IMR-90 (cell line): ENCODE results near the gene TMEM101. TPM values are rescaled to one million over a fixed set of nuclear protein-coding genes. Genes with fewer than 3 reads are reported as not detected.

Experiments used
- ATAC-seq: fragments of 200-7000 bp; cut with Tn5 transposase; 2 replicates; pipeline ENCODE4 v1.9.1; 2020; ENCODE audit warnings: low read depth, mild to moderate bottlenecking, moderate library complexity
- BruUV-seq: library from RNA; stranded (reverse); fragments of 400-500 nt; replicated peaks from 2 replicates; lab custom pipeline; 2021; lab: Mats Ljungman, UMichigan
- CTCF ChIA-PET: fragments of 300-600 bp; formaldehyde crosslinking; extraction: SDS; loops from one replicate; lab custom pipeline; 2021; ENCODE audit warnings: antibody characterized with exemption; lab: Yijun Ruan, JAX
- POLR2A ChIA-PET: fragments of 300-600 bp; sonication (Branson Sonifier 250); formaldehyde crosslinking; loops from one replicate; lab custom pipeline; 2022; ENCODE audit warnings: antibody characterized with exemption; ENCODE audit not compliant: unreplicated experiment; lab: Charles Lee
- DNase-seq: peaks from one replicate; pipeline ENCODE4 v3.0.0; 2013
- H2AFZ ChIP-seq: replicated peaks from 2 replicates; pipeline ENCODE3; 2013; ENCODE audit warnings: low read length, mild to moderate bottlenecking; ENCODE audit not compliant: poor library complexity
- H2AK5ac ChIP-seq: 2 replicates; pipeline ENCODE4 v1.6.1; 2013; ENCODE audit warnings: low read depth, low read length, inconsistent platforms
- H2AK9ac ChIP-seq: replicated peaks from 2 replicates; pipeline ENCODE3; 2013; ENCODE audit warnings: mild to moderate bottlenecking, low read depth, low read length, moderate library complexity; ENCODE audit not compliant: poor library complexity
- H2BK120ac ChIP-seq: 2 replicates; pipeline ENCODE4 v1.6.1; 2013; ENCODE audit warnings: low read depth, low read length, inconsistent platforms
- H2BK15ac ChIP-seq: 3 replicates; pipeline ENCODE4 v1.6.1; 2013; ENCODE audit warnings: low read depth, low read length, inconsistent platforms
- H2BK20ac ChIP-seq: 2 replicates; pipeline ENCODE4 v1.6.1; 2013; ENCODE audit warnings: low read depth, mild to moderate bottlenecking, inconsistent platforms, low read length, moderate library complexity
- H2BK5ac ChIP-seq: 2 replicates; pipeline ENCODE4 v1.6.1; 2013; ENCODE audit warnings: mild to moderate bottlenecking, low read depth, low read length, inconsistent platforms; ENCODE audit not compliant: poor library complexity, severe bottlenecking
- H3K14ac ChIP-seq: replicated peaks from 2 replicates; pipeline ENCODE4 v1.6.1; 2013; ENCODE audit warnings: low read depth, low read length, inconsistent platforms
- H3K18ac ChIP-seq: 2 replicates; pipeline ENCODE4 v1.6.1; 2013; ENCODE audit warnings: low read depth, low read length, control low read depth
- H3K23ac ChIP-seq: 2 replicates; pipeline ENCODE4 v1.6.1; 2013; ENCODE audit warnings: low read depth, low read length, inconsistent platforms
- H3K27ac ChIP-seq: 2 replicates; pipeline ENCODE4 v1.5.1; 2013; ENCODE audit warnings: mild to moderate bottlenecking, control low read depth, low read length; ENCODE audit not compliant: insufficient read depth
- H3K27me3 ChIP-seq: 2 replicates; pipeline ENCODE4 v1.6.1; 2013; ENCODE audit warnings: low read length; ENCODE audit not compliant: control insufficient read depth, insufficient read depth
- H3K36me3 ChIP-seq: 2 replicates; pipeline ENCODE4 v1.6.1; 2013; ENCODE audit warnings: low read length, mixed read lengths; ENCODE audit not compliant: control insufficient read depth, insufficient read depth
- H3K4ac ChIP-seq: 2 replicates; pipeline ENCODE4 v1.6.1; 2013; ENCODE audit warnings: low read depth, low read length, inconsistent platforms
- H3K4me1 ChIP-seq: 2 replicates; pipeline ENCODE4 v1.6.1; 2013; ENCODE audit warnings: low read length, mixed read lengths; ENCODE audit not compliant: control insufficient read depth, insufficient read depth
- H3K4me2 ChIP-seq: 2 replicates; pipeline ENCODE4 v1.6.1; 2013; ENCODE audit warnings: low read depth, mild to moderate bottlenecking, control low read depth, low read length, moderate library complexity
- H3K4me3 ChIP-seq: 2 replicates; pipeline ENCODE4 v1.5.1; 2013; ENCODE audit warnings: low read depth, mild to moderate bottlenecking, control low read depth, low read length, moderate library complexity; ENCODE audit not compliant: insufficient read depth
- H3K56ac ChIP-seq: 2 replicates; pipeline ENCODE4 v1.6.1; 2013; ENCODE audit warnings: low read length, inconsistent platforms; ENCODE audit not compliant: insufficient read depth; ENCODE audit errors: extremely low read depth
- H3K79me1 ChIP-seq, 2 experiments: 2 replicates each; pipeline ENCODE4 v1.6.1; 2013; ENCODE audit warnings: low read length in 2 of 2, inconsistent platforms in 1 of 2, low read depth in 1 of 2
- H3K9ac ChIP-seq: 2 replicates; pipeline ENCODE4 v1.6.1; 2013; ENCODE audit warnings: low read depth, low read length, control low read depth
- H3K9me1 ChIP-seq: 2 replicates; pipeline ENCODE4 v1.6.1; 2013; ENCODE audit warnings: low read length, inconsistent platforms; ENCODE audit not compliant: insufficient read depth
- H3K9me3 ChIP-seq: 2 replicates; pipeline ENCODE4 v1.6.1; 2013; ENCODE audit warnings: low read length; ENCODE audit not compliant: control insufficient read depth, insufficient read depth
- H4K20me1 ChIP-seq: 2 replicates; pipeline ENCODE4 v1.6.1; 2013; ENCODE audit warnings: low read length, inconsistent platforms; ENCODE audit not compliant: insufficient read depth
- H4K5ac ChIP-seq: 2 replicates; pipeline ENCODE4 v1.6.1; 2013; ENCODE audit warnings: mild to moderate bottlenecking, low read depth, low read length, control low read depth
- H4K8ac ChIP-seq, 2 experiments: 2 replicates each; pipeline ENCODE4 v1.6.1; 2013; ENCODE audit warnings: low read depth in 2 of 2, low read length in 2 of 2, control low read depth in 1 of 2, inconsistent platforms in 1 of 2
- H4K91ac ChIP-seq: 2 replicates; pipeline ENCODE4 v1.6.1; 2013; ENCODE audit warnings: low read depth, low read length, inconsistent platforms; ENCODE audit not compliant: insufficient read depth
- BHLHE40 ChIP-seq: fragments of 150-350 bp; IDR thresholded peaks from 2 replicates; pipeline ENCODE4 v1.6.1; 2016; ENCODE audit warnings: mild to moderate bottlenecking, low read depth, low read length
- CEBPB ChIP-seq: IDR thresholded peaks from 2 replicates; pipeline ENCODE4 v1.6.1; 2012; ENCODE audit warnings: low read depth, low read length, improper control_type of control experiment
- CHD1 ChIP-seq: IDR thresholded peaks from 2 replicates; pipeline ENCODE4 v1.6.1; 2012; ENCODE audit warnings: low read depth, low read length, improper control_type of control experiment
- CTCF ChIP-seq: conservative IDR thresholded peaks from 2 replicates; pipeline ENCODE4 v1.5.1; 2012; ENCODE audit warnings: mild to moderate bottlenecking, low read depth, low read length, improper control_type of control experiment
- FOS ChIP-seq: fragments of 150-350 bp; IDR thresholded peaks from 2 replicates; pipeline ENCODE4 v1.6.1; 2016; ENCODE audit warnings: low read depth, low read length
- MAFK ChIP-seq: IDR thresholded peaks from 2 replicates; pipeline ENCODE4 v1.6.1; 2012; ENCODE audit warnings: low read depth, low read length, improper control_type of control experiment
- MXI1 ChIP-seq: IDR thresholded peaks from 2 replicates; pipeline ENCODE4 v1.6.1; 2012; ENCODE audit warnings: low read depth, mild to moderate bottlenecking, low read length, moderate library complexity, borderline replicate concordance
- NFE2L2 ChIP-seq: fragments of 150-350 bp; IDR thresholded peaks from 2 replicates; pipeline ENCODE4 v1.6.1; 2016; ENCODE audit warnings: low read depth, mild to moderate bottlenecking, low read length
- POLR2A ChIP-seq: IDR thresholded peaks from 2 replicates; pipeline ENCODE4 v1.6.1; 2012; ENCODE audit warnings: mild to moderate bottlenecking, low read depth, low read length
- RAD21 ChIP-seq: IDR thresholded peaks from 2 replicates; pipeline ENCODE4 v1.6.1; 2012; ENCODE audit warnings: low read length, improper control_type of control experiment
- RCOR1 ChIP-seq: IDR thresholded peaks from 2 replicates; pipeline ENCODE4 v1.6.1; 2012; ENCODE audit warnings: mild to moderate bottlenecking, low read length, improper control_type of control experiment; ENCODE audit not compliant: insufficient replicate concordance
- RFX5 ChIP-seq: IDR thresholded peaks from 2 replicates; pipeline ENCODE4 v1.8.0; 2012; ENCODE audit warnings: low read depth, mild to moderate bottlenecking, low read length, moderate library complexity
- SMC3 ChIP-seq: fragments of 150-350 bp; IDR thresholded peaks from 2 replicates; pipeline ENCODE4 v1.6.1; 2016; ENCODE audit warnings: low read depth, mild to moderate bottlenecking, antibody characterized with exemption, low read length, moderate library complexity
- WGBS, 2 experiments: methylation state at CpG; one replicate each; pipeline versions ENCODE4 v1.1.5 to v1.1.7; 2013; ENCODE audit warnings: missing lambda C conversion rate in 2 of 2; ENCODE audit not compliant: insufficient read length in 1 of 2; ENCODE audit errors: extremely low coverage in 2 of 2; 5-methylcytosine and 5-hydroxymethylcytosine counted together
- dilution Hi-C: fragments of 300-500 bp; cut with HindIII; formaldehyde crosslinking; loops from one replicate; pipeline ENCODE4 v1.14.3; 2018; ENCODE audit warnings: low sequenced_read_pairs; ENCODE audit not compliant: unreplicated experiment
- in situ Hi-C: fragments of 300-500 bp; cut with MboI; formaldehyde crosslinking; loops from 3 replicates; pipeline ENCODE4 v1.14.3; 2019; ENCODE audit warnings: low sequenced_read_pairs, inconsistent platforms, mixed read lengths
- intact Hi-C: fragments of 100-400 bp; cut with micrococcal nuclease; formaldehyde crosslinking; loops from 2 replicates; pipeline ENCODE4 v1.10.0; 2022
- polyA plus RNA-seq, 3 experiments: library from polyadenylated mRNA; depleted of rRNA; stranded (reverse); fragments of >200 nt; gene quantifications; 2 replicates each; pipeline ENCODE4 v1.2.3, GENCODE V29; 2012; ENCODE audit warnings: low replicate concordance in 1 of 3
- total RNA-seq: library from RNA; depleted of rRNA; stranded (reverse); fragments of >200 nt; gene quantifications from 2 replicates; pipeline ENCODE4 v1.2.3, GENCODE V29; 2012
- TF ChIP-seq, protein P1 (sequence below): fragments of 150-350 bp; IDR thresholded peaks from 2 replicates; pipeline ENCODE4 v1.6.1; 2017; ENCODE audit warnings: mild to moderate bottlenecking, antibody characterized with exemption, low read length, low read depth
- TF ChIP-seq, protein P2 (sequence below): fragments of 150-350 bp; IDR thresholded peaks from 2 replicates; pipeline ENCODE4 v1.6.1; 2016; ENCODE audit warnings: low read depth, mild to moderate bottlenecking, low read length, moderate library complexity, borderline replicate concordance

TMEM101 gene
- total and polyA plus RNA-seq, 2 of the 4 experiments (the other 2 are of a cell fraction), result 30.7 to 36.6 TPM

GRCh38 chr17:43983515-43984411 lies 31.0 kb downstream of the TMEM101 start:
- Histone ChIP-seq H3K4ac (no peak overlapping the region), H3K56ac (no peak overlapping the region), H3K14ac (no peak overlapping the region), H3K23ac (no peak overlapping the region), H3K79me1 (no peaks in the 10 kb centered on the region), H2BK15ac (no peak overlapping the region), H3K9ac (no peak overlapping the region), H3K18ac (no peak overlapping the region), H3K27ac (no peak overlapping the region), H2AK5ac (no peak overlapping the region), H4K20me1 (no peaks in the 10 kb centered on the region), H2AFZ (peak overlapping the region; percentile 75), H3K4me2 (peak overlapping the region; percentile 3), H4K8ac (no peak overlapping the region), H2BK20ac (no peak overlapping the region), H3K4me1 (peaks cover 2% of the 10 kb centered on the region; the same call in 1 of the 2 replicates), H3K36me3 (no peaks in the 10 kb centered on the region), H3K27me3 (peaks cover 76% of the 10 kb centered on the region), H3K4me3 (peak overlapping the region; percentile 20), H4K5ac (no peak overlapping the region), H3K9me1 (no peaks in the 10 kb centered on the region), H2BK5ac (no peak overlapping the region), H2BK120ac (no peak overlapping the region), H3K9me3 (no peaks in the 10 kb centered on the region), H2AK9ac (no peak overlapping the region), H4K91ac (no peak overlapping the region)
- DNase-seq (no peak), ATAC-seq (peak; percentile 63)
- in situ Hi-C loops, result no loop called here
- intact Hi-C loops, result no loop called here
- ChIA-PET CTCF (interaction anchor here (1.2 kb wide), 1 partner anchor 21 kb away, joined by 6 read pairs; no protein-coding TSS in a partner anchor), POLR2A (no interaction called here)
- WGBS, 2 experiments, result 3% methylated on average over 52 of the region's 78 CpGs; no CpG with 5 or more reads in 1 of the 2 experiments
- no TSS peak for BruUV-seq
- dilution Hi-C loops, result no loop called here
- TF ChIP-seq BHLHE40 (no peak), SMC3 (no peak), MXI1 (no peak), NFE2L2 (no peak), POLR2A (no peak), RAD21 (no peak), RCOR1 (no peak), RFX5 (no peak), FOS (no peak), CEBPB (no peak), CTCF (no peak; the same call in 1 of the 2 replicates), CHD1 (no peak), MAFK (no peak)
- TF ChIP-seq, protein P1, sequence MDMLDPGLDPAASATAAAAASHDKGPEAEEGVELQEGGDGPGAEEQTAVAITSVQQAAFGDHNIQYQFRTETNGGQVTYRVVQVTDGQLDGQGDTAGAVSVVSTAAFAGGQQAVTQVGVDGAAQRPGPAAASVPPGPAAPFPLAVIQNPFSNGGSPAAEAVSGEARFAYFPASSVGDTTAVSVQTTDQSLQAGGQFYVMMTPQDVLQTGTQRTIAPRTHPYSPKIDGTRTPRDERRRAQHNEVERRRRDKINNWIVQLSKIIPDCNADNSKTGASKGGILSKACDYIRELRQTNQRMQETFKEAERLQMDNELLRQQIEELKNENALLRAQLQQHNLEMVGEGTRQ, result no peak
- TF ChIP-seq, protein P2, sequence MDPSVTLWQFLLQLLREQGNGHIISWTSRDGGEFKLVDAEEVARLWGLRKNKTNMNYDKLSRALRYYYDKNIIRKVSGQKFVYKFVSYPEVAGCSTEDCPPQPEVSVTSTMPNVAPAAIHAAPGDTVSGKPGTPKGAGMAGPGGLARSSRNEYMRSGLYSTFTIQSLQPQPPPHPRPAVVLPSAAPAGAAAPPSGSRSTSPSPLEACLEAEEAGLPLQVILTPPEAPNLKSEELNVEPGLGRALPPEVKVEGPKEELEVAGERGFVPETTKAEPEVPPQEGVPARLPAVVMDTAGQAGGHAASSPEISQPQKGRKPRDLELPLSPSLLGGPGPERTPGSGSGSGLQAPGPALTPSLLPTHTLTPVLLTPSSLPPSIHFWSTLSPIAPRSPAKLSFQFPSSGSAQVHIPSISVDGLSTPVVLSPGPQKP, result no peak
